ENCODE results near the gene RAD23A.
A peak's percentile ranks its signal among the peaks of the same experiment; 100 is the strongest.
"Not testable (repeated sequence)": the region's sequence is repeated elsewhere in the genome, so short reads cannot be mapped to it uniquely, and the experiment has no call there.

The RAD23A gene

DNA sequence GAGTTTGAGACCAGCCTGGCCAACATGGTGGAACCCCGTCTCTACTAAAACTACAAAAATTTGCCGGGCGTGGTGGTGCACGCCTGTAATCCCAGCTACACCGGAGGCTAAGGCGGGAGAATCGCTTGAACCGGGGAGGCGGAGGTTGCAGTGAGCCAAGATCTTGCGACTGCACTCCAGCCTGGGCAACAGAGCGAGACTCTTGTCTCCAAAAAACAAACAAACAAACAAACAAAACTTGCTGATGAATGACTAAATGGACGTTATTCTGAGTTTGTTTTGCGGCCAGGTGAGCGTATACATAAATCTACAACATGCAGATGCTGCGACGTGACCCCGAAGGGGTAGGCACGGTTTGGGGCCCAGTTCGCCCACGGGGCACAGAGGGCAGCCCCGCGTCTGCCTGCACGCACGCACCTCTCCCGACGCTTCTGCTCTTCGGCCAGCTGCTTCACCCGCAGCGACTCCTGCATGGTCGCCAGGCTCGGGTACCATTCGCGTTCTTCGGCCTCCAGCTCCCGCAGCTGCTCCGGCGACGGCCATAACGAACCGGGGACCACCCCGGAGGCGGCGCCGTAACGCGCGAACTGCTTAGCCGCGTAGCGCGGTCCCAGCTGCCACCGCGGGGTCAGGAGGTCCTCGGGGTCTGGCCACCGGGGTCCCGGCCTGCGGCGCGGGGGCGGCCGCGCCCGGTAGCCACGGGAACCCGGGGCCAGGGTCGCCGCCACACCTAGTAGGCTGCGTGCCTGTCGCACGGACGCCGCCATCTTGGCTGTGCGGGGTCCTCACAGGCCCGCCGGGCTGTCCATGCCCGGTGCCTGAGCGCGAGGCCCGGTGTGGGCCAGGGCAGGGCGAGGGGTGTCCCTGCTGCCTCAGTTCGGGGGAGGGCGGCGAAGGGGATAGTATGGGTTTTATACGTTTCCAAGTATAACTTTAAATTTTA is 11.1 kb downstream of the RAD23A start, which contains the start of gene GADD45GIP1:
Gene GADD45GIP1, minus strand, starts transcription at position 778 of the 943 bp plus-strand sequence. Its CDS starts 11 bp downstream, at position 767.
- peak; percentile 89 for DNase-seq (ENCODE audit: low read depth)
- peak; percentile 69 for TF ChIP-seq MYC (IDR thresholded peaks at IDR 0.05; ENCODE audit: low read depth, low read length)
- TF ChIP-seq POLR2A (IDR thresholded peaks at IDR 0.05; ENCODE audit: extremely low read depth, insufficient read length) = peak; percentile 91
- TF ChIP-seq, protein P1, sequence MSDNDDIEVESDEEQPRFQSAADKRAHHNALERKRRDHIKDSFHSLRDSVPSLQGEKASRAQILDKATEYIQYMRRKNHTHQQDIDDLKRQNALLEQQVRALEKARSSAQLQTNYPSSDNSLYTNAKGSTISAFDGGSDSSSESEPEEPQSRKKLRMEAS (IDR thresholded peaks at IDR 0.05; ENCODE audit: low read depth, low read length) = peak; percentile 57
- TF ChIP-seq, protein P2, sequence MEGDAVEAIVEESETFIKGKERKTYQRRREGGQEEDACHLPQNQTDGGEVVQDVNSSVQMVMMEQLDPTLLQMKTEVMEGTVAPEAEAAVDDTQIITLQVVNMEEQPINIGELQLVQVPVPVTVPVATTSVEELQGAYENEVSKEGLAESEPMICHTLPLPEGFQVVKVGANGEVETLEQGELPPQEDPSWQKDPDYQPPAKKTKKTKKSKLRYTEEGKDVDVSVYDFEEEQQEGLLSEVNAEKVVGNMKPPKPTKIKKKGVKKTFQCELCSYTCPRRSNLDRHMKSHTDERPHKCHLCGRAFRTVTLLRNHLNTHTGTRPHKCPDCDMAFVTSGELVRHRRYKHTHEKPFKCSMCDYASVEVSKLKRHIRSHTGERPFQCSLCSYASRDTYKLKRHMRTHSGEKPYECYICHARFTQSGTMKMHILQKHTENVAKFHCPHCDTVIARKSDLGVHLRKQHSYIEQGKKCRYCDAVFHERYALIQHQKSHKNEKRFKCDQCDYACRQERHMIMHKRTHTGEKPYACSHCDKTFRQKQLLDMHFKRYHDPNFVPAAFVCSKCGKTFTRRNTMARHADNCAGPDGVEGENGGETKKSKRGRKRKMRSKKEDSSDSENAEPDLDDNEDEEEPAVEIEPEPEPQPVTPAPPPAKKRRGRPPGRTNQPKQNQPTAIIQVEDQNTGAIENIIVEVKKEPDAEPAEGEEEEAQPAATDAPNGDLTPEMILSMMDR (IDR thresholded peaks at IDR 0.05; ENCODE audit: low read depth, low read length) = no peak
- H3K4me3 ChIP-seq (ENCODE audit: low read depth, low read length) = peak within 1 kb of the TSS; percentile 83

DNA sequence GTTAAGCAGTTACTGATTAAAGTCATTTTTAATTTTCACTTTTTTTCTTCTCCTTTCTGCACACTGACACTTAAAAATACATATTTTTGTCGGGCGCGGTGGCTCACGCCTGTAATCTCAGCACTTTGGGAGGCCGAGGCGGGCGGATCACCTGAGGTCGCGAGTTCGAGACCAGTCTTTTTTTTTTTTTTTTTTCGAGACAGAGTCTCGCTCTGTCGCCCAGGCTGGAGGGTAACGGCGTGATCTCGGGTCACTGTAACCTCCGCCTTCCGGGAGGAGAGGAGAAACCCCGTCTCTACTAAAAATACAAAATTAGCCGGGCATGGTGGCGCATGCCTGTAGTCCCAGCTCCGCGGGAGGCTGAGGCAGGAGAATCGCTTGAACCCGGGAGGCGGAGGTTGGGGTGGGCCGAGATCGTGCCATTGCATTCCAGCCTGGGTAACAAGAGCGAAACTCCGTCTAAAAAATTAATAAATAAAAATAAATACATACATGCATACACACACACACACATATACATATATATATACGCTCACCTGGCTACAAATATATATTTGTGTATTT is 11.8 kb downstream of the RAD23A start:
- peak overlapping the region; percentile 83 for H3K4me3 ChIP-seq (ENCODE audit: low read depth, low read length)
- not testable (repeated sequence) for DNase-seq (ENCODE audit: low read depth)

DNA sequence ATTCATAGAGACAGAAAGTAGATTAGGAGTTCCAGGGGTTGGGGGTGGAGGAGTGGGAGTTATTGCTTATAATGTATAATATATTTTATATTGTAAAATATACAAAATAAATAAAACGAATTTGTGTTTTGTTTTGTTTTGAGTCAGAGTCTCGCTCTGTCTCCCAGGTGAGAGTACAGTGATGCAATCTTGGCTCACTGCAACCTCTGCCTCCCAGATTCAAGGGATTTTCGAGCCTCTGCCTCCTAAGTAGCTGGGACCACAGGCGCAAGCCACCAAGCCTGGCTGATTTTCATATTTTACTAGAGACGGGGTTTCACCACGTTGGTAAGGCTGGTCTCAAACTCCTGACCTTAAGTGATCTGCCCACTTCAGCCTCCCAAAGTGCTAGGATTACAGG is 13.8 kb downstream of the RAD23A start:
- TF ChIP-seq, protein P1 (IDR thresholded peaks at IDR 0.05; ENCODE audit: low read depth, low read length) = no peak
- TF ChIP-seq, protein P2 (IDR thresholded peaks at IDR 0.05; ENCODE audit: low read depth, low read length) = no peak
- no peak overlapping the region for H3K4me3 ChIP-seq (ENCODE audit: low read depth, low read length)
- no peak for DNase-seq (ENCODE audit: low read depth)

DNA sequence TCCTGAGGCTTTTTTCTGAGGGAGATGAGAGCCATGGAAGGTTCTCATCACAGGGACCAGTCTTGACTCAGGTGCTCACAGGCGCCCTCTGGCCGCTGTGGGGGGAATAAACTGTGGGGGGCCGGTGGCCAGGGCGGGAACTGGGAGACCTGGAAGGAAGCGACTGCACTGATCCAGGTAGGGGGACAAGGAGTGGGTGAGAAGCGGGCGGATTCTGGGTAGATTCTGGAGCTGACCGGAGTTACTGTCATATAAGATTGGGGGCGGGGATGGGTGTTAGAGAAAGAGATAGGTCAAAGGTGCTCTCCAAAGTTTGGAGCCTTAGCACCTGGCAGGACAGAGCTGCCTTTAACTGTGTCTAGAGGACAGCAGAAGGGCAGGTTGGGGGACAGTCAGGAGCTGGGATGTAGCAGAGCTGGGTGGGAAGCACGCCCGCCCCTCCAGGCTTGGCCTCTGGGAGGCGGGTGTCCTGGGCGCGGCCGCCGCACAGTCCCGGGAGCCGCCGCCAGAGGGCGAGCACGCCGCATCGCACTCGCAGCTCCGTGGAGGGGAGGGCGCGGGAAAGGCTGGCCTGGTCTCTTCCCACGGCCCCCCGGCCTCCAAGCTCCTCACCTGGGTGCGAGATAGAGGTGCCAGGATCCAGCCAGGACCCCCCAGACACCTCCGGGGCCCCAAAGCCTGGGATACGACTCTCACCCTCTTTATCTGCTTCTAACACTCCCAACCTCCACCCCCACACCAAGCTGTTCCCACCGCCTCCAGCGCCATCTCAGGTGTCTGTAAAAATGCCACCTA is 19.6 kb downstream of the RAD23A start:
- peak overlapping the region; percentile 37 for H3K4me3 ChIP-seq (ENCODE audit: low read depth, low read length)
- DNase-seq (ENCODE audit: low read depth) = peak; percentile 81
- TF ChIP-seq, protein P1 (IDR thresholded peaks at IDR 0.05; ENCODE audit: low read depth, low read length) = peak; percentile 34; the same call in 1 of the 2 replicates
- peak; percentile 29; the same call in 1 of the 2 replicates for TF ChIP-seq MYC (IDR thresholded peaks at IDR 0.05; ENCODE audit: low read depth, low read length)
- TF ChIP-seq POLR2A (IDR thresholded peaks at IDR 0.05; ENCODE audit: extremely low read depth, insufficient read length) = no peak
- TF ChIP-seq, protein P2 (IDR thresholded peaks at IDR 0.05; ENCODE audit: low read depth, low read length) = peak; percentile 88

DNA sequence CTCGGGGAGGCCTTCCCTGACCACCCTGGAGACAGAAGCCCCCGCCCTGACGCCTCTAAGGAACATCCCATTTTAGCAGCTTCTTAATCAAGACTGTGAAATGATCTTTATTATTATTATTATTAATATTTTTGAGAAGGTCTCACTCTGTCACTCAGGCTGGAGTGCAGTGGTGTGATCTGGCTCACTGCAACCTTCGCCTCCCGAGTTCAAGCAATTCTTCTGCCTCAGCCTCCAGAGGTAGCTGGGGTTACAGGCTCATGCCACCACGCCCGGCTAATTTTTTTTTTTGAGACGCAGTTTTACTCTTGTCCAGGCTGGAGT is 20.1 kb downstream of the RAD23A start:
- DNase-seq (ENCODE audit: low read depth) = no peak
- H3K4me3 ChIP-seq (ENCODE audit: low read depth, low read length) = no peak overlapping the region
- TF ChIP-seq, protein P1 (IDR thresholded peaks at IDR 0.05; ENCODE audit: low read depth, low read length) = no peak
- TF ChIP-seq, protein P2 (IDR thresholded peaks at IDR 0.05; ENCODE audit: low read depth, low read length) = no peak
- TF ChIP-seq MYC (IDR thresholded peaks at IDR 0.05; ENCODE audit: low read depth, low read length) (no peak), POLR2A (IDR thresholded peaks at IDR 0.05; ENCODE audit: extremely low read depth, insufficient read length) (no peak)

DNA sequence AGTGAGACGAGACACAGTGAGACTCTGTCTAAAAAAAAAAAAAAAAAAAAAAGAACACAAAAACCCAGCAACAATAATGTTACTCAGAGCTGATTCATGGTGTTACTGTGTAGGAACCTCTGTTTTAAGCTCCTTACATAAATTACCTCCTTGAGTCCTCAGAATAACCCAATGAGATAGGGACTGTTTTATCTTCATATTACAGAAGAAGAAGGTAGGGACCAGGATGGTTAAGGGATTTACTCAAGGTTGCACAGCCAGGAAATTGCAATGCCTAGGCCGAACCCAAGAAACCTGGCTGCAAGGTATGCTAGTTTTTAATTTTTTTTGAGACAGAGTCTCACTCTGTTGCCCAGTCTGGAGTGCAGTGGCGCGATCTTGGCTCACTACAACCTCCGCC is 22.2 kb downstream of the RAD23A start:
- H3K4me3 ChIP-seq (ENCODE audit: low read depth, low read length) = no peak overlapping the region
- DNase-seq (ENCODE audit: low read depth) = no peak
- TF ChIP-seq, protein P2 (IDR thresholded peaks at IDR 0.05; ENCODE audit: low read depth, low read length) = no peak
- TF ChIP-seq, protein P1 (IDR thresholded peaks at IDR 0.05; ENCODE audit: low read depth, low read length) = no peak
- TF ChIP-seq MYC (IDR thresholded peaks at IDR 0.05; ENCODE audit: low read depth, low read length) (no peak), POLR2A (IDR thresholded peaks at IDR 0.05; ENCODE audit: extremely low read depth, insufficient read length) (no peak)
